PC-3 (cell line): ENCODE data around the gene AKT1.

ENCODE experiments used
- EZH2 ChIP-seq: fragments of 300-600 bp; sonication (generic); IDR thresholded peaks from one replicate; pipeline ENCODE4 v1.6.1; 2017; ENCODE audit warnings: antibody characterized with exemption, mild to moderate bottlenecking, low read length; ENCODE audit not compliant: unreplicated experiment
- EZH2phosphoT487 ChIP-seq: fragments of 300-600 bp; sonication (generic); IDR thresholded peaks from 2 replicates; pipeline ENCODE4 v1.6.1; 2018; ENCODE audit warnings: mild to moderate bottlenecking, antibody characterized with exemption, low read length, borderline replicate concordance
- TF ChIP-seq, protein P1 (sequence below): fragments of 300-600 bp; sonication (generic); conservative IDR thresholded peaks from 2 replicates; pipeline ENCODE4 v1.5.1; 2017; ENCODE audit warnings: antibody characterized with exemption, low read depth, mild to moderate bottlenecking, low read length

DNA sequence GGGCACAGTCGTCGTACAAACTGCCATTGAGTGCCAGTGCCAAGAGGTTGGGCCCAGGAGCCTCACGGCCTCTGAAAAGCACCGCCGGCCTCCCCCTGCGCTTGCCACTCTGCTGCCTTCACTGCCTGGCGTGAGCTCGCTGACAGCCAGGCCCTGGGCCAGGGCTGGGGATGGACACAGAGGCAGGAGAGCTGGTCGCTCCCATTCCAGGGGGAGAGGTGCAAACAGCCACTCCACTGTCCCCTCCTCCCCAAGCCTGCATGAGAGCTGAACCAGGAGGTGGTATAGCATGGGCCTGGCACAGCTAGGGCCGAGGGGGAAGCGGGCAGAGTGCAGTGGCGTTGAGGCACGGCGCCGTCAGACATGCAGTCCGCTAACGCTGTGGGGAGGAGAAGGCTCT lies 66.9 kb downstream of the AKT1 start:
- TF ChIP-seq, protein P1, sequence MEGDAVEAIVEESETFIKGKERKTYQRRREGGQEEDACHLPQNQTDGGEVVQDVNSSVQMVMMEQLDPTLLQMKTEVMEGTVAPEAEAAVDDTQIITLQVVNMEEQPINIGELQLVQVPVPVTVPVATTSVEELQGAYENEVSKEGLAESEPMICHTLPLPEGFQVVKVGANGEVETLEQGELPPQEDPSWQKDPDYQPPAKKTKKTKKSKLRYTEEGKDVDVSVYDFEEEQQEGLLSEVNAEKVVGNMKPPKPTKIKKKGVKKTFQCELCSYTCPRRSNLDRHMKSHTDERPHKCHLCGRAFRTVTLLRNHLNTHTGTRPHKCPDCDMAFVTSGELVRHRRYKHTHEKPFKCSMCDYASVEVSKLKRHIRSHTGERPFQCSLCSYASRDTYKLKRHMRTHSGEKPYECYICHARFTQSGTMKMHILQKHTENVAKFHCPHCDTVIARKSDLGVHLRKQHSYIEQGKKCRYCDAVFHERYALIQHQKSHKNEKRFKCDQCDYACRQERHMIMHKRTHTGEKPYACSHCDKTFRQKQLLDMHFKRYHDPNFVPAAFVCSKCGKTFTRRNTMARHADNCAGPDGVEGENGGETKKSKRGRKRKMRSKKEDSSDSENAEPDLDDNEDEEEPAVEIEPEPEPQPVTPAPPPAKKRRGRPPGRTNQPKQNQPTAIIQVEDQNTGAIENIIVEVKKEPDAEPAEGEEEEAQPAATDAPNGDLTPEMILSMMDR = no peak
- no peak for TF ChIP-seq EZH2
- no peak for TF ChIP-seq EZH2phosphoT487
